GM21423 (cell line): ENCODE data around the gene ARHGEF28.

Source experiments
- ATAC-seq: cut with Tn5 transposase; IDR thresholded peaks from one replicate; pipeline ENCODE4 v1.9.1; 2021; ENCODE audit warnings: mild to moderate bottlenecking, moderate library complexity; ENCODE audit not compliant: unreplicated experiment

Gene ARHGEF28

GRCh38 chr5:73625944-73626811 lies at the start of gene ARHGEF28:
Gene ARHGEF28 (plus strand): TSS chr5:73626196. CDS start chr5:73684852, 58,656 bp downstream.
- ATAC-seq = no peak

- ATAC-seq = no peak
Measured at GRCh38 chr5:73582285-73583145, 43.5 kb upstream of the ARHGEF28 start.

GRCh38 chr5:73587923-73588322 lies 38.1 kb upstream of the ARHGEF28 start:
- peak; percentile 81 for ATAC-seq

GRCh38 chr5:73591102-73591695 lies 34.8 kb upstream of the ARHGEF28 start:
- no peak for ATAC-seq

GRCh38 chr5:73591698-73592501 lies 34.1 kb upstream of the ARHGEF28 start:
- no peak for ATAC-seq

GRCh38 chr5:73592551-73592950 lies 33.4 kb upstream of the ARHGEF28 start:
- no peak for ATAC-seq

GRCh38 chr5:73596705-73597328 lies 29.2 kb upstream of the ARHGEF28 start:
- ATAC-seq = no peak

GRCh38 chr5:73599380-73599779 lies 26.6 kb upstream of the ARHGEF28 start:
- no peak for ATAC-seq

- no peak for ATAC-seq
Measured at GRCh38 chr5:73603998-73604397, 22.0 kb upstream of the ARHGEF28 start.

GRCh38 chr5:73605223-73606087 lies 20.5 kb upstream of the ARHGEF28 start:
- no peak for ATAC-seq

GRCh38 chr5:73606206-73606753 lies 19.7 kb upstream of the ARHGEF28 start:
- ATAC-seq = no peak

- ATAC-seq = no peak
Measured at GRCh38 chr5:73607228-73607627, 18.8 kb upstream of the ARHGEF28 start.

GRCh38 chr5:73612799-73613198 lies 13.2 kb upstream of the ARHGEF28 start:
- no peak for ATAC-seq

- ATAC-seq = no peak
Measured at GRCh38 chr5:73615085-73615484, 10.9 kb upstream of the ARHGEF28 start.

GRCh38 chr5:73615947-73616346 lies 10.0 kb upstream of the ARHGEF28 start:
- ATAC-seq = no peak

GRCh38 chr5:73617510-73618279 lies 8.3 kb upstream of the ARHGEF28 start:
- ATAC-seq = no peak

- ATAC-seq = no peak
Measured at GRCh38 chr5:73619606-73620333, 6.2 kb upstream of the ARHGEF28 start.

- ATAC-seq = no peak
Measured at GRCh38 chr5:73620334-73620687, 5.7 kb upstream of the ARHGEF28 start.
